ENCODE results near the gene NOL6. TPM values are rescaled to one million over a fixed set of nuclear protein-coding genes. Genes with fewer than 3 reads are reported as not detected.

Gene NOL6
- total and polyA plus RNA-seq, 9 of the 15 experiments (the other 6 are each of a cell fraction or from before 2014, with no cell fraction given), result 7.7 to 58.9 (median 27.0) TPM

GRCh38 chr9:33473643-33474352 lies at the start of gene NOL6 (continued):
- no peak for TF ChIP-seq SIRT6 (IDR thresholded peaks at IDR 0.05; ENCODE audit: low read depth, low read length)
- no peak for TF ChIP-seq ZNF740 (CRISPR knock-in tag; IDR thresholded peaks at IDR 0.05)
- TF ChIP-seq ZNF740 (tag; IDR thresholded peaks at IDR 0.05), result no peak
- peak; percentile 100 for TF ChIP-seq SAP30 (IDR thresholded peaks at IDR 0.05; ENCODE audit: borderline replicate concordance, insufficient read depth, low read depth, low read length, poor library complexity, severe bottlenecking)
- no peak for TF ChIP-seq ESRRA (IDR thresholded peaks at IDR 0.05; ENCODE audit: borderline replicate concordance, low read depth)
- TF ChIP-seq RBFOX2 (IDR thresholded peaks at IDR 0.05; ENCODE audit: low read depth, low read length), result peak; percentile 76
- peak; percentile 74 for TF ChIP-seq ZFX (CRISPR knock-in tag; IDR thresholded peaks at IDR 0.05)
- no peak for TF ChIP-seq HDAC8 (tag; IDR thresholded peaks at IDR 0.05)
- TF ChIP-seq L3MBTL2 (IDR thresholded peaks at IDR 0.05), result 0 out of 2 replicates have a peak, but pooled peaks have one; percentile 14
- peak; percentile 68 for TF ChIP-seq USF2 (CRISPR knock-in tag; IDR thresholded peaks at IDR 0.05)
- no peak for TF ChIP-seq MITF (IDR thresholded peaks at IDR 0.05)
- TF ChIP-seq MBD2 (IDR thresholded peaks at IDR 0.05; ENCODE audit: borderline replicate concordance, low read depth), result peak; percentile 89
- TF ChIP-seq NKRF (IDR thresholded peaks at IDR 0.05; ENCODE audit: borderline replicate concordance), result peak; percentile 99
- TF ChIP-seq SAFB (IDR thresholded peaks at IDR 0.05; ENCODE audit: borderline replicate concordance, low read depth, low read length), result no peak
- TF ChIP-seq RBBP5 (IDR thresholded peaks at IDR 0.05; ENCODE audit: borderline replicate concordance, insufficient read depth, low read length, poor library complexity, severe bottlenecking), result peak; percentile 66
- TF ChIP-seq PHF8 (IDR thresholded peaks at IDR 0.05; ENCODE audit: borderline replicate concordance, low read length), result peak; percentile 77; the same call in 1 of the 2 replicates
- peak; percentile 63; the same call in 1 of the 2 replicates for TF ChIP-seq CREM (IDR thresholded peaks at IDR 0.05; ENCODE audit: low read depth)
- no peak for TF ChIP-seq POU5F1 (IDR thresholded peaks at IDR 0.05; ENCODE audit: borderline replicate concordance, low read depth, low read length, partially characterized antibody)
- no peak for TF ChIP-seq PPARD (CRISPR knock-in tag; IDR thresholded peaks at IDR 0.05)
- TF ChIP-seq FOXA3 (CRISPR knock-in tag; conservative IDR thresholded peaks at IDR 0.05 in 1 of 2, IDR thresholded peaks at IDR 0.05 in 1 of 2), result no peak
